HepG2 (cell line): Measurements from ENCODE around the gene TTLL11. TPM values are rescaled to one million over a fixed set of nuclear protein-coding genes. Genes with fewer than 3 reads are reported as not detected.

Source experiments
- BORCS8-MEF2B ChIP-seq: sonication (generic); formaldehyde crosslinking; IDR thresholded peaks from 2 replicates; pipeline ENCODE4 v1.8.0; 2022; ENCODE audit warnings: mild to moderate bottlenecking, missing genetic modification reagents
- DPF2 ChIP-seq: sonication (generic); formaldehyde crosslinking; IDR thresholded peaks from 2 replicates; pipeline ENCODE4 v1.4.0; 2020; ENCODE audit warnings: mild to moderate bottlenecking, low read depth, missing genetic modification reagents, borderline replicate concordance
- GABPA ChIP-seq, 2 experiments: IDR thresholded peaks; 2 replicates each; pipeline ENCODE4 v1.6.1; 2011 to 2016; ENCODE audit warnings: low read depth in 2 of 2, low read length in 1 of 2, missing biosample characterization in 1 of 2, missing genetic modification characterization in 1 of 2
- HOXA9 ChIP-seq: sonication (generic); formaldehyde crosslinking; IDR thresholded peaks from 2 replicates; pipeline ENCODE4 v1.8.1; 2022; ENCODE audit warnings: missing genetic modification reagents, mild to moderate bottlenecking, moderate library complexity, borderline replicate concordance
- NBN ChIP-seq: fragments of 450-650 bp; conservative IDR thresholded peaks from 2 replicates; pipeline ENCODE4 v1.6.1; 2017
- NR2F6 ChIP-seq, 2 experiments: IDR thresholded peaks; 2 replicates each; pipeline ENCODE4 v1.6.1; 2016; ENCODE audit warnings: antibody characterized with exemption in 1 of 2, mild to moderate bottlenecking in 1 of 2
- REST ChIP-seq, 2 experiments: IDR thresholded peaks; 2 replicates each; pipeline ENCODE4 v1.6.1; 2011 to 2012; ENCODE audit warnings: low read length in 2 of 2, borderline replicate concordance in 1 of 2, low read depth in 1 of 2, mild to moderate bottlenecking in 1 of 2, moderate library complexity in 1 of 2
- SNRNP70 ChIP-seq: fragments of 200-400 bp; formaldehyde crosslinking; IDR thresholded peaks from 2 replicates; pipeline ENCODE4 v1.6.1; 2017; ENCODE audit warnings: mild to moderate bottlenecking, low read depth, low read length, moderate library complexity
- ZBTB21 ChIP-seq: sonication (generic); formaldehyde crosslinking; IDR thresholded peaks from 2 replicates; pipeline ENCODE4 v1.4.0; 2020; ENCODE audit warnings: missing genetic modification reagents
- ZC3H4 ChIP-seq: sonication (generic); formaldehyde crosslinking; IDR thresholded peaks from 2 replicates; pipeline ENCODE4 v1.4.0; 2020; ENCODE audit warnings: missing genetic modification reagents, borderline replicate concordance
- ZFAT ChIP-seq: sonication (generic); formaldehyde crosslinking; conservative IDR thresholded peaks from 2 replicates; pipeline ENCODE4 v1.8.1; 2023; ENCODE audit warnings: missing genetic modification reagents, inconsistent platforms
- ZNF318 ChIP-seq: sonication (generic); formaldehyde crosslinking; IDR thresholded peaks from 2 replicates; pipeline ENCODE4 v1.4.0; 2020; ENCODE audit warnings: mild to moderate bottlenecking, missing genetic modification reagents
- ZNF432 ChIP-seq: sonication (generic); formaldehyde crosslinking; IDR thresholded peaks from 2 replicates; pipeline ENCODE4 v1.5.0; 2020; ENCODE audit warnings: missing genetic modification reagents, mild to moderate bottlenecking, borderline replicate concordance
- ZNF652 ChIP-seq: IDR thresholded peaks from 2 replicates; pipeline ENCODE4 v1.6.1; 2016; ENCODE audit warnings: low read depth, borderline replicate concordance
- ZNF784 ChIP-seq: sonication (generic); formaldehyde crosslinking; IDR thresholded peaks from 2 replicates; pipeline ENCODE4 v1.5.1; 2020; ENCODE audit warnings: missing genetic modification reagents, mild to moderate bottlenecking, borderline replicate concordance
- polyA plus RNA-seq, 8 experiments: library from polyadenylated mRNA; depleted of rRNA in 3 of 8; stranded (reverse) in 7 of 8; unstranded in 1 of 8; fragments of >200 nt; fragmentation: Illumina TruSeq in 4 of 8; extraction: Trizol in 4 of 8; gene quantifications; 2 replicates each; pipeline versions ENCODE4 v1.2.1 to v1.2.3, GENCODE V29; 2011 to 2016; ENCODE audit warnings: low read depth in 4 of 8, missing spikeins in 1 of 8, mixed read lengths in 1 of 8; ENCODE audit not compliant: insufficient read depth in 1 of 8
- total RNA-seq, 5 experiments: library from RNA; depleted of rRNA; stranded (reverse); fragments of >200 nt; fragmentation: Illumina TruSeq; extraction: Trizol; gene quantifications; 2 replicates each; pipeline ENCODE4 v1.2.3, GENCODE V29; 2016; ENCODE audit warnings: low read depth in 1 of 5

Gene TTLL11
- total and polyA plus RNA-seq, 2 of the 13 experiments (the other 11 are each of a cell fraction or from before 2014, with no cell fraction given): 4.5 to 5.2 TPM

GRCh38 chr9:121975801-121976277 is 117.3 kb downstream of the TTLL11 start (continued):
- TF ChIP-seq GABPA (IDR thresholded peaks at IDR 0.05; ENCODE audit: low read depth, low read length) (no peak), GABPA (CRISPR knock-in tag; IDR thresholded peaks at IDR 0.05; ENCODE audit: low read depth) (no peak), SNRNP70 (no peak), REST (IDR thresholded peaks at IDR 0.05; ENCODE audit: borderline replicate concordance in 1 of 2, low read depth in 1 of 2, low read length in 2 of 2) (no peak), ZNF432 (CRISPR knock-in tag) (no peak), NBN (no peak), BORCS8-MEF2B (CRISPR knock-in tag) (no peak), ZNF652 (CRISPR knock-in tag) (no peak), ZFAT (CRISPR knock-in tag) (no peak), ZNF784 (CRISPR knock-in tag) (no peak), DPF2 (CRISPR knock-in tag) (no peak; the same call in 1 of the 2 replicates), HOXA9 (CRISPR knock-in tag) (no peak), ZBTB21 (CRISPR knock-in tag) (no peak), ZC3H4 (no peak), NR2F6 (IDR thresholded peaks at IDR 0.05) (0 out of 2 replicates have a peak, but pooled peaks have one; percentile 23), NR2F6 (CRISPR knock-in tag; IDR thresholded peaks at IDR 0.05) (peak; percentile 32; the same call in 1 of the 2 replicates), ZNF318 (no peak)
